ENCODE results near the gene LRRIQ3.

- TF ChIP-seq CTCF (IDR thresholded peaks at IDR 0.05) (no peak), POLR2A (IDR thresholded peaks at IDR 0.05) (no peak), POLR2AphosphoS5 (IDR thresholded peaks at IDR 0.05) (no peak)
Observed at GRCh38 chr1:74113333-74113732, 84.6 kb downstream of the LRRIQ3 start.

Data from stomach (tissue), 4 donors.